ENCODE measurements around the gene TCERG1L. TPM values are rescaled to one million over a fixed set of nuclear protein-coding genes. Genes with fewer than 3 reads are reported as not detected.

Gene TCERG1L
- total RNA-seq, 2 donors from 2014 or later = 4.0 to 4.2 TPM

DNA sequence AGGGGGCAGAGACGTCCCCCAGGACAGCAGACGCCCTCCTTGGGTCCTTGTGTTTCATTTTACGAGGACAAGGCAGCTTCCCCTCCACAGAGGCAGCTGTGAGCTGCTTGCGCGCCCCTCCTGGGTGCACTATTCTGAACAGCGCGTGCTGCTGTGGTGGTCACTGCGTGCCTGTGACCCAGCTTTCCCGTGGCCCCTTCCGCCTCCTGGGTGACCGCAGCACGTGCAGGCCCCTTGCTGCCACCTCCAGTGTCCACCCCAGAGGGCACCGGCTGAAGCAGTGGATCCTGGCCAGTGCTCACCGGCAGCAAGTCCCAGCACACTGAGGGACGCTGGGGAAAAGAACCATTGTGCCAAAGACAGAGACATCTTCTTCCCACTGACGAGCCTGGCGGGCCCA, 81.4 kb downstream of the TCERG1L start:
- H3K27ac ChIP-seq = no peak overlapping the region
- H3K36me3 ChIP-seq (replicated peaks in 1 of 2; ENCODE audit: insufficient read depth in 1 of 2, low read depth in 2 of 2) = no peaks in the 10 kb centered on the region
- DNase-seq (no peak), ATAC-seq (no peak)
- no peaks in the 10 kb centered on the region for H3K27me3 ChIP-seq
- H3K4me3 ChIP-seq = no peak overlapping the region
- intact Hi-C loops (cut with DNase I) = no loop called here
- TF ChIP-seq CTCF (IDR thresholded peaks at IDR 0.05) (no peak), POLR2A (IDR thresholded peaks at IDR 0.05) (no peak)
- H3K4me1 ChIP-seq = no peaks in the 10 kb centered on the region
- H3K9me3 ChIP-seq = no peaks in the 10 kb centered on the region
- WGBS, 2 donors = 73 to 80% methylated on average over 2 to 15 of the region's 17 CpGs

DNA sequence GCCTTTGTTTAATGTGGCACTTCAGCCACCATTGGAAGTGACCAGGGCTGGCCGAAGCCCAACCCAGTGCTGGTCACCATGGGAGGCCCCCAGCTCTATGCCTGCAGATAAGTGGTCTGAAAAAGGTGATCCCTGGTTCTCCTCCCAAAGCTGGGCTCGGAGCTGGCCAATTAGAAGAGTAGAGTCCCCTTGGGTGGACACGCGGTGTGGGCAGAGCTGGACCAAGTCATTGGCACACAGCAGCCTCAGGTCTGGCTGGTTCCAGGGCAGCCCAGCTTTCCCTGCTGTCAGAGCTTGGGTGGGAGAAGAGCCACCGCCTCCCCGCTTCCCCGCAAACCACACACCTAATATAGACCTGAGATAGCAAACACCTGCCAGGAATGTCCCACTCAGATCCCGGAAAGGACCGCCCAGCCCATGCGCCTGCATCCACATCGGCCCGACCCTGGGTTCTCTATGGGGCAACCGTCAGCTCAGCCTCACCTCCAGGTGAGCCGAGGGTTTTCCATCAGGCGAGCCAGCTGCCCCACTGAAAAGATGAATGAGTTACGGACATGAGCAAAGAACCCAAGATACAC, 84.3 kb downstream of the TCERG1L start:
- no peak for TF ChIP-seq POLR2A (IDR thresholded peaks at IDR 0.05)
- no peak for TF ChIP-seq CTCF (IDR thresholded peaks at IDR 0.05)
- intact Hi-C loops (cut with DNase I) = no loop called here

GRCh38 chr10:131226446-131227162, 84.9 kb downstream of the TCERG1L start:
- ATAC-seq = no peak

More for the DNA sequence above, 84.3 kb downstream of the TCERG1L start:
- Histone ChIP-seq H3K27ac (no peak overlapping the region), H3K27me3 (no peaks in the 10 kb centered on the region), H3K9me3 (no peaks in the 10 kb centered on the region), H3K4me1 (no peaks in the 10 kb centered on the region), H3K36me3 (replicated peaks in 1 of 2; ENCODE audit: insufficient read depth in 1 of 2, low read depth in 2 of 2) (no peaks in the 10 kb centered on the region), H3K4me3 (no peak overlapping the region)
- 81 to 97% methylated on average over 5 to 16 of the region's 16 CpGs for WGBS, 2 donors
- ATAC-seq = no peak
- DNase-seq = no peak

DNA sequence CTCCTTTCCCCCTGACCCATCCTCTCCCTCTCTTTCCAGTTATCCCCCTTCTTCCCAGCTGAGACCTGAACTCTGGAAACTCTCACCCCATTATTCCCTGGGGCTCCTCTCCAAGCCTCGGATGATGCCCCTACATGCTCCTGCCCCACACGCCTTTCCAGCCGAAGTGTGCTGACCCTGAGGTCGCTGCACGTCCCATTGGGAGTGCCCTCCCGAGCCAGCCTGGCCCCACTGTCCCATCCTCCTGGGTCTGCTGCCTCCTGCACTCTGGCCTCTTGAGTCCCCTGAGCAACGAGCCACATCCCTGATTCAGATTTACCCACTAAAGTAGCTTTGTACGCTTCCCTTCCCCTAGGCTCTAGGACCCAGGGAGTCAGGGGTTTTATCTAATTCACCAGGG, 87.4 kb downstream of the TCERG1L start:
- DNase-seq (no peak), ATAC-seq (no peak)
- no peaks in the 10 kb centered on the region for H3K4me1 ChIP-seq
- no peak overlapping the region for H3K27ac ChIP-seq
- H3K27me3 ChIP-seq = no peaks in the 10 kb centered on the region
- WGBS, 2 donors = 61 to 66% methylated on average over 7 to 8 of the region's 8 CpGs
- H3K4me3 ChIP-seq = no peak overlapping the region
- no peaks in the 10 kb centered on the region for H3K36me3 ChIP-seq (replicated peaks in 1 of 2; ENCODE audit: insufficient read depth in 1 of 2, low read depth in 2 of 2)
- TF ChIP-seq CTCF (IDR thresholded peaks at IDR 0.05) = no peak
- TF ChIP-seq POLR2A (IDR thresholded peaks at IDR 0.05) = no peak
- intact Hi-C loops (cut with DNase I) = no loop called here
- no peaks in the 10 kb centered on the region for H3K9me3 ChIP-seq

More at GRCh38 chr10:131226446-131227162, 84.9 kb downstream of the TCERG1L start:
- no peak for DNase-seq
- intact Hi-C loops (cut with DNase I) = no loop called here
- Histone ChIP-seq H3K4me1 (no peaks in the 10 kb centered on the region), H3K27ac (no peak overlapping the region), H3K27me3 (no peaks in the 10 kb centered on the region), H3K36me3 (replicated peaks in 1 of 2; ENCODE audit: insufficient read depth in 1 of 2, low read depth in 2 of 2) (no peaks in the 10 kb centered on the region), H3K9me3 (no peaks in the 10 kb centered on the region), H3K4me3 (no peak overlapping the region)
- 59 to 60% methylated on average over 16 to 18 of the region's 18 CpGs for WGBS, 2 donors
- no peak for TF ChIP-seq CTCF (IDR thresholded peaks at IDR 0.05)
- TF ChIP-seq POLR2A (IDR thresholded peaks at IDR 0.05) = no peak

DNA sequence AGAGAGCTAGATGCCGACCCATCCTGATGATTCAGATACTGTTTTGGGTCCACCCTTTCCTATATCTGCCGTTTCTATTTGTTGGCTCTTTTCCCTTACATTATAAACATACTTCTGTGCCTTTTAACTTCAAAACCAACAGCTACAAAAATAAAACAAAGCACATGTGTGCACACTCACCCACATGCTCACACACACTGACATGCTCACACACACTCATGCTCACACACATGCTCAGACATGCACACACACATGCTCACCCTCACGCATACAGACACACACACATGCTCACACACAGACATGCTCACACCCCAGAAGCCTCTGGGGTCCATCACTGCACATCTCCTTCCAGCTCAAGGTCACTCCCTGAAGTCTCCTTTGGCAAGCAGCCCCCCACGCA, 88.1 kb downstream of the TCERG1L start:
- Histone ChIP-seq H3K4me3 (no peak overlapping the region), H3K9me3 (no peaks in the 10 kb centered on the region), H3K36me3 (replicated peaks in 1 of 2; ENCODE audit: insufficient read depth in 1 of 2, low read depth in 2 of 2) (no peaks in the 10 kb centered on the region), H3K27ac (no peak overlapping the region), H3K4me1 (no peaks in the 10 kb centered on the region), H3K27me3 (no peaks in the 10 kb centered on the region)
- ATAC-seq (no peak), DNase-seq (no peak)
- TF ChIP-seq CTCF (IDR thresholded peaks at IDR 0.05) (no peak), POLR2A (IDR thresholded peaks at IDR 0.05) (no peak)
- intact Hi-C loops (cut with DNase I) = no loop called here
- WGBS, 2 donors = 51 to 56% methylated on average over 4 of the region's 4 CpGs

Data from body of pancreas (tissue), 4 donors.